Heart left ventricle (tissue), 16 donors: Measurements from ENCODE around the gene PDZK1. TPM values are rescaled to one million over a fixed set of nuclear protein-coding genes. Genes with fewer than 3 reads are reported as not detected.

ENCODE experiments used
- ATAC-seq, 4 donors: fragments of 200-7000 bp; cut with Tn5 transposase; one replicate each; pipeline ENCODE4 v1.9.1; 2020 to 2022; ENCODE audit warnings: moderate library complexity in 4 of 4, mild to moderate bottlenecking in 3 of 4, moderate number of reproducible peaks in 1 of 4
- DNase-seq, 5 donors: peaks; one replicate each; pipeline ENCODE4 v3.0.0-alpha.2; 2020
- H3K27ac ChIP-seq, 12 donors: fragments of 200-600 bp; sonication (generic) in 4 of 12; one replicate each; pipeline versions ENCODE4 v1.5.0 to v1.8.0; 2016 to 2022; ENCODE audit warnings: mild to moderate bottlenecking in 2 of 12
- H3K27me3 ChIP-seq, 9 donors: fragments of 200-600 bp; sonication (generic) in 2 of 9; one replicate each; pipeline versions ENCODE4 v1.5.1 to v1.8.0; 2016 to 2022; ENCODE audit warnings: mild to moderate bottlenecking in 3 of 9
- H3K36me3 ChIP-seq, 9 donors: fragments of 200-600 bp; sonication (generic) in 2 of 9; one replicate each; pipeline versions ENCODE4 v1.5.0 to v1.8.0; 2018 to 2022; ENCODE audit warnings: mild to moderate bottlenecking in 2 of 9
- H3K4me1 ChIP-seq, 12 donors: fragments of 200-600 bp; sonication (generic) in 4 of 12; one replicate each; pipeline versions ENCODE4 v1.5.0 to v1.8.0; 2016 to 2022; ENCODE audit warnings: mild to moderate bottlenecking in 3 of 12
- H3K4me3 ChIP-seq, 12 donors: fragments of 200-600 bp; sonication (generic) in 4 of 12; one replicate each; pipeline versions ENCODE4 v1.5.0 to v1.8.0; 2017 to 2022; ENCODE audit warnings: mild to moderate bottlenecking in 9 of 12, moderate library complexity in 4 of 12
- H3K9me3 ChIP-seq, 12 donors: fragments of 200-600 bp; sonication (generic) in 4 of 12; one replicate each; pipeline versions ENCODE4 v1.5.0 to v1.8.0; 2016 to 2022; ENCODE audit warnings: mild to moderate bottlenecking in 1 of 12
- POLR2A ChIP-seq, 2 donors: fragments of 450-650 bp; IDR thresholded peaks; one replicate each; pipeline ENCODE4 v1.6.1; 2017; ENCODE audit warnings: antibody characterized with exemption in 2 of 2, mild to moderate bottlenecking in 2 of 2, moderate library complexity in 2 of 2
- WGBS, 4 donors: extraction: QIAGEN DNeasy Blood & Tissue Kit in 2 of 4; methylation state at CpG; one replicate each; pipeline versions ENCODE4 v1.1.5 to v1.1.7; 2013 to 2018; 5-methylcytosine and 5-hydroxymethylcytosine counted together
- intact Hi-C, 10 donors: fragments of 100-400 bp; cut with DNase I; formaldehyde crosslinking; loops; one replicate each; pipeline versions ENCODE4 v1.11.1 to v1.14.2; 2022
- polyA plus RNA-seq, 2 donors: library from polyadenylated mRNA; stranded (reverse); fragments of 200-250 nt; gene quantifications; one replicate each; pipeline ENCODE4 v1.2.3, GENCODE V29; 2013
- total RNA-seq, 9 donors: library from RNA; depleted of rRNA in 2 of 9; stranded (reverse); fragments of >200 nt in 2 of 9; fragmentation: NEBNext Ultra II Directional in 3 of 9; extraction: Animal tissue kit (Norgen Biotek cat#: 25700) in 3 of 9; gene quantifications; one replicate each; pipeline versions ENCODE4 v1.1.0 to v1.2.4, GENCODE V29; 2016 to 2023
- TF ChIP-seq, protein P1 (sequence below), 12 donors: fragments of 200-600 bp; sonication (generic) in 4 of 12; IDR thresholded peaks; one replicate each; pipeline versions ENCODE4 v1.5.0 to v1.8.0; 2018 to 2022; ENCODE audit warnings: antibody characterized with exemption in 12 of 12, mild to moderate bottlenecking in 5 of 12
- donor health status: ischemic (EF 13 %, LVEDD 7.1; RV severe dilation, severe dysfunction).
- donor health status: healthy with polysubstance abuse.
- donor health status: DM: no; HTN: yes; CAD: no.
- donor health status: DM: no; HTN: no; CAD: no.
- donor health status: ischemic (EF 25% LVEDD 6.9; RV normal size, moderate dysfunction).
- donor health status: ischemic (EF 25% LVEDD 5.7; RV mildly dilated, moderate dysfunction).
- donor health status: healthy.
- donor health status: DM: yes; HTN: yes; CAD: no.
- donor health status: ischemic (EF 35%, LVEDD 5.7; RV mildly dilated, moderate dysfunction).
- donor health status: nonischemic (EF 11% LVEDD 7.7; RV severe dilation, severe dysfunction).
- donor health status: DM: yes; HTN: yes; CAD: no.
- donor health status: PGD.
- donor health status: ischemic (EF 29% LVEDD 5.4; RV normal size, mild dysfunction).
- donor health status: nonischemic (EF 23%, LVEDD 6.1; RV moderate dilation, normal function).

The PDZK1 gene
- total and polyA plus RNA-seq, 11 donors, result 0.07 to 0.57 (median 0.20) TPM; not detected in 6

DNA sequence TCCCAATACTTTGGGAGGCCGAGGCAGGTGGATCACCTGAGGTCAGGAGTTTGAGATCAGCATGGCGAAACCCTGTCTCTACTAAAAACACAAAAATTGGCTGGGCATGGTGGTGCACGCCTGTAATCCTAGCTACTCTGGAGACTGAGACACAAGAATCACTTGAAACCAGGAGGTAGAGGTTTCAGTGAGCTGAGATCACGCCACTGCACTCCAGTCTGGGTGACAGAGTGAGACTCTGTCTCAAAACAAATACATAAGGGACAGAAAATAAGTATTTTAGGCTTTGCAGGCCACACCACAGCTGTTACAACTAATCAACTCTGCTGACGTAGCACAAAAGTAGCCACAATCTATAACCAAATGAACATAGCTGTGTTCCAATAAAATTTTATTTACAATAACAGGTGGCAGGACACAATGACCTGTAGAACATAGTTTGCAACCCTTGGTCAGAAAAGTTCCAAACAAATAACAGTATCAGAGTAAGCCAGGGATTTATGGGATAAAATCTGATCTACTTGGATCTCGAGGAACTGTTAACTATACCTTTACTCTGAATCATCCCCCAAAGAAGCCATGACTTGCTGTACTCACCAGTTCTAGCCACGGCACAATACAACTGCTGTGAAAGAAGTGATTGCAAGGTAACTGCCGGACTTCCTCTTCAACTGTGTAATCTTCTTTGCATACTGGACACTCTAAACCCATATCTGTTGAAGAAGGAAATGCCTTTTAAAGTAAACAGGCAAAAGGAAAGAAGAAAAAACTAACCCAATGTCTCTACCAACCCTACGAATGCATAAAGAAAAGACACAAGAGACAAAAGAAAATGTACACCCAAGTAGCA lies 40.5 kb upstream of the PDZK1 start:
- intact Hi-C loops, result loop anchor here in 1 of 10 donors (10.0 kb wide), 1 partner anchor 57 kb away; no protein-coding TSS in a partner anchor
- H3K9me3 ChIP-seq, result no peaks in the 10 kb centered on the region
- no peak overlapping the region for H3K4me3 ChIP-seq
- no peaks in the 10 kb centered on the region for H3K27me3 ChIP-seq
- peaks cover 0 to 100% (median 96%) of the 10 kb centered on the region in 9 donors for H3K36me3 ChIP-seq
- DNase-seq, result no peak
- WGBS, 4 donors, result 91 to 93% (median 92%) methylated on average over 9 of the region's 9 CpGs
- H3K27ac ChIP-seq, result no peak overlapping the region
- peaks cover 0 to 8% (median 0%) of the 10 kb centered on the region in 12 donors for H3K4me1 ChIP-seq
- ATAC-seq, result no peak
- no peak for TF ChIP-seq POLR2A (IDR thresholded peaks at IDR 0.05)
- TF ChIP-seq, protein P1, sequence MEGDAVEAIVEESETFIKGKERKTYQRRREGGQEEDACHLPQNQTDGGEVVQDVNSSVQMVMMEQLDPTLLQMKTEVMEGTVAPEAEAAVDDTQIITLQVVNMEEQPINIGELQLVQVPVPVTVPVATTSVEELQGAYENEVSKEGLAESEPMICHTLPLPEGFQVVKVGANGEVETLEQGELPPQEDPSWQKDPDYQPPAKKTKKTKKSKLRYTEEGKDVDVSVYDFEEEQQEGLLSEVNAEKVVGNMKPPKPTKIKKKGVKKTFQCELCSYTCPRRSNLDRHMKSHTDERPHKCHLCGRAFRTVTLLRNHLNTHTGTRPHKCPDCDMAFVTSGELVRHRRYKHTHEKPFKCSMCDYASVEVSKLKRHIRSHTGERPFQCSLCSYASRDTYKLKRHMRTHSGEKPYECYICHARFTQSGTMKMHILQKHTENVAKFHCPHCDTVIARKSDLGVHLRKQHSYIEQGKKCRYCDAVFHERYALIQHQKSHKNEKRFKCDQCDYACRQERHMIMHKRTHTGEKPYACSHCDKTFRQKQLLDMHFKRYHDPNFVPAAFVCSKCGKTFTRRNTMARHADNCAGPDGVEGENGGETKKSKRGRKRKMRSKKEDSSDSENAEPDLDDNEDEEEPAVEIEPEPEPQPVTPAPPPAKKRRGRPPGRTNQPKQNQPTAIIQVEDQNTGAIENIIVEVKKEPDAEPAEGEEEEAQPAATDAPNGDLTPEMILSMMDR (IDR thresholded peaks at IDR 0.05), result no peak

DNA sequence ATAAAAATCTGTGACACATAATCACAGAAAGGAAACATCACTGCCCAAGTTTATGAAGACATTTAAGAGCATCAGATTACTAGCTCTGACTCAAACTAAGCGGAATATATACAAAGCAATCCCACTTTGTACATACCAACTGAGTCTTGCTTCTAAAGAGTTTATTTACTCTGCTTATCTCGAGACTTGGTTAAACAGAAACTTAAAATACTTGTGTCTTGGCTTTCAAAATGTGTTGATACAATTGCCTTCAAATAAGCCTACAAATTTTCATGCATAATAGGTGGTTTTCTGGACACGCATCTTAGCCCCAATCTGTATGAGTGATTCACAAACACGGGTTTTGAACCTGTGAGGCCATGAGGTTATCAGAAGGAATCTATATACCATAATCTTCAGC lies 33.1 kb upstream of the PDZK1 start:
- H3K27me3 ChIP-seq, result no peaks in the 10 kb centered on the region
- no peak overlapping the region for H3K4me3 ChIP-seq
- no peak overlapping the region for H3K27ac ChIP-seq
- 90 to 93% (median 90%) methylated on average over 4 of the region's 4 CpGs for WGBS, 4 donors
- no peaks in the 10 kb centered on the region for H3K4me1 ChIP-seq
- intact Hi-C loops, result loop anchor here in 1 of 10 donors (10.0 kb wide), 1 partner anchor 65 kb away; no protein-coding TSS in a partner anchor
- ATAC-seq (no peak), DNase-seq (no peak)
- TF ChIP-seq, protein P1 (IDR thresholded peaks at IDR 0.05), result no peak
- no peak for TF ChIP-seq POLR2A (IDR thresholded peaks at IDR 0.05)
- H3K36me3 ChIP-seq, result peaks cover 0 to 57% (median 49%) of the 10 kb centered on the region in 9 donors
- no peaks in the 10 kb centered on the region for H3K9me3 ChIP-seq

DNA sequence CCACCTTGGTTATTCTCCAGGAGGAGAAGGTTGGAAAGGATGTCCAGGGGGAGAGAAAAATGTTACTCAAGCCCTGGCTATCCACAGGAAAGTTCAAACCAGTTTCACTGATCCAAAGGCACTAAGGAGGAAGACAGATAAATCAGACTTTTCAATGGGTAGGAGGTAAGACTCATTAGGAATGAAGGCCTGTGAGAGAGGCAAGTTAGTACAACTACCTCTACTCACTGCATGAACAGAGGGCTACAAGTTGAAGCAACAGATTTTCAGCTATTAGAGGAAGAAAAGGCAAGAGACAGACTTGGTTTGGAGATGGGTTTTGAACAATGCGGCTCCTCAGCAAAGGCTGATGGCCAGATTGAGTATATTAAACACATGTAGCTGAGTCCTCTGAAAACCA lies 29.0 kb upstream of the PDZK1 start:
- DNase-seq, result no peak
- Histone ChIP-seq H3K36me3 (peaks cover 0 to 17% (median 9%) of the 10 kb centered on the region in 9 donors), H3K9me3 (no peaks in the 10 kb centered on the region), H3K4me3 (no peak overlapping the region), H3K4me1 (no peaks in the 10 kb centered on the region), H3K27me3 (no peaks in the 10 kb centered on the region), H3K27ac (no peak overlapping the region)
- no peak for TF ChIP-seq POLR2A (IDR thresholded peaks at IDR 0.05)
- no peak for ATAC-seq
- 83 to 100% (median 94%) methylated on average over 1 of the region's 1 CpG for WGBS, 4 donors
- intact Hi-C loops, result no loop called here

DNA sequence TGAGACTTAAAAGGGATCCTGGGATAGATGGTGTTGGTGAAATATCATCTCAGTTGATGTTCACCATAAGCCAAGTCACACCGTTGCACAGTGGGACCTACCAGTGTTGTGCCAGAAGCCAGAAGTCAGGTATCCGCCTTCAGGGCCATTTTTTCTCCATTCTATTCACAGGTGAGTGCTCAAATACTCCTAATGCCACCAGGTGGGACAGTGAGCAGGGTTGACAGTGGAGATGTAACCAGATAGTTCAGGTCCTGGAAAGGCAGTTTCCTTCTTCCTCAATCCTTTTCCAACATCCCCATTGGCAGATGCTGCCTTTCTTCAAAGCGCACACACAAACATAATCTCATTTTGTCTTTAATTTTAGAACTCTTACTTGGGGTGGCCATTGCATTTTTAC lies 23.7 kb upstream of the PDZK1 start:
- DNase-seq (no peak), ATAC-seq (no peak)
- intact Hi-C loops, result no loop called here
- Histone ChIP-seq H3K4me1 (no peaks in the 10 kb centered on the region), H3K4me3 (no peak overlapping the region), H3K36me3 (peaks cover 0 to 3% (median 0%) of the 10 kb centered on the region in 9 donors), H3K27me3 (no peaks in the 10 kb centered on the region), H3K9me3 (peaks cover 0 to 3% (median 0%) of the 10 kb centered on the region in 12 donors), H3K27ac (no peak overlapping the region)
- TF ChIP-seq, protein P1 (IDR thresholded peaks at IDR 0.05), result no peak
- no peak for TF ChIP-seq POLR2A (IDR thresholded peaks at IDR 0.05)
- 93 to 97% (median 96%) methylated on average over 3 of the region's 3 CpGs for WGBS, 4 donors
